ENCODE data around the gene CFAP77. TPM values are rescaled to one million over a fixed set of nuclear protein-coding genes. Genes with fewer than 3 reads are reported as not detected.

CFAP77 gene
- total RNA-seq, 1 experiment from 2014 or later: not detected

GRCh38 chr9:132583584-132584304 is 173.7 kb downstream of the CFAP77 start:
- TF ChIP-seq EZH2 (IDR thresholded peaks at IDR 0.05; ENCODE audit: borderline replicate concordance, low read depth, low read length, poor library complexity, severe bottlenecking): no peak
- TF ChIP-seq, protein P1, sequence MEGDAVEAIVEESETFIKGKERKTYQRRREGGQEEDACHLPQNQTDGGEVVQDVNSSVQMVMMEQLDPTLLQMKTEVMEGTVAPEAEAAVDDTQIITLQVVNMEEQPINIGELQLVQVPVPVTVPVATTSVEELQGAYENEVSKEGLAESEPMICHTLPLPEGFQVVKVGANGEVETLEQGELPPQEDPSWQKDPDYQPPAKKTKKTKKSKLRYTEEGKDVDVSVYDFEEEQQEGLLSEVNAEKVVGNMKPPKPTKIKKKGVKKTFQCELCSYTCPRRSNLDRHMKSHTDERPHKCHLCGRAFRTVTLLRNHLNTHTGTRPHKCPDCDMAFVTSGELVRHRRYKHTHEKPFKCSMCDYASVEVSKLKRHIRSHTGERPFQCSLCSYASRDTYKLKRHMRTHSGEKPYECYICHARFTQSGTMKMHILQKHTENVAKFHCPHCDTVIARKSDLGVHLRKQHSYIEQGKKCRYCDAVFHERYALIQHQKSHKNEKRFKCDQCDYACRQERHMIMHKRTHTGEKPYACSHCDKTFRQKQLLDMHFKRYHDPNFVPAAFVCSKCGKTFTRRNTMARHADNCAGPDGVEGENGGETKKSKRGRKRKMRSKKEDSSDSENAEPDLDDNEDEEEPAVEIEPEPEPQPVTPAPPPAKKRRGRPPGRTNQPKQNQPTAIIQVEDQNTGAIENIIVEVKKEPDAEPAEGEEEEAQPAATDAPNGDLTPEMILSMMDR (conservative IDR thresholded peaks at IDR 0.05; ENCODE audit: low read depth, low read length): no peak
- Histone ChIP-seq H3K9me3 (ENCODE audit: low read depth, low read length, poor library complexity, severe bottlenecking) (no peaks in the 10 kb centered on the region), H3K36me3 (ENCODE audit: insufficient read depth, low read length, poor library complexity, severe bottlenecking) (no peaks in the 10 kb centered on the region), H3K27me3 (replicated peaks; ENCODE audit: insufficient read depth, low read depth, low read length, poor library complexity) (peaks cover 100% of the 10 kb centered on the region), H3K4me3 (ENCODE audit: low read depth, low read length, poor library complexity, severe bottlenecking) (no peak overlapping the region), H3K4me1 (ENCODE audit: insufficient read depth, low read length, poor library complexity, severe bottlenecking) (peaks cover 4% of the 10 kb centered on the region), H3K27ac (ENCODE audit: low read depth, low read length, poor library complexity, severe bottlenecking) (no peak overlapping the region)
- BruUV-seq (replicated peaks): no TSS peak
- no peak for DNase-seq (ENCODE audit: low spot score)
- ChIA-PET POLR2A (ENCODE audit: low non-redundant PET) (no interaction called here), CTCF (no interaction called here)
- intact Hi-C loops (cut with micrococcal nuclease; ENCODE audit: unreplicated experiment): no loop called here

GRCh38 chr9:132584601-132585560 is 174.9 kb downstream of the CFAP77 start:
- Histone ChIP-seq H3K4me1 (ENCODE audit: insufficient read depth, low read length, poor library complexity, severe bottlenecking) (peaks cover 4% of the 10 kb centered on the region), H3K27ac (ENCODE audit: low read depth, low read length, poor library complexity, severe bottlenecking) (no peak overlapping the region), H3K36me3 (ENCODE audit: insufficient read depth, low read length, poor library complexity, severe bottlenecking) (no peaks in the 10 kb centered on the region), H3K27me3 (replicated peaks; ENCODE audit: insufficient read depth, low read depth, low read length, poor library complexity) (peaks cover 100% of the 10 kb centered on the region), H3K4me3 (ENCODE audit: low read depth, low read length, poor library complexity, severe bottlenecking) (no peak overlapping the region), H3K9me3 (ENCODE audit: low read depth, low read length, poor library complexity, severe bottlenecking) (no peaks in the 10 kb centered on the region)
- intact Hi-C loops (cut with micrococcal nuclease; ENCODE audit: unreplicated experiment): no loop called here
- no peak for DNase-seq (ENCODE audit: low spot score)
- TF ChIP-seq, protein P1 (conservative IDR thresholded peaks at IDR 0.05; ENCODE audit: low read depth, low read length): no peak
- no peak for TF ChIP-seq EZH2 (IDR thresholded peaks at IDR 0.05; ENCODE audit: borderline replicate concordance, low read depth, low read length, poor library complexity, severe bottlenecking)
- ChIA-PET CTCF (no interaction called here), POLR2A (ENCODE audit: low non-redundant PET) (no interaction called here)
- BruUV-seq (replicated peaks): no TSS peak

- no peaks in the 10 kb centered on the region for H3K9me3 ChIP-seq (ENCODE audit: low read depth, low read length, poor library complexity, severe bottlenecking)
- TF ChIP-seq, protein P1 (conservative IDR thresholded peaks at IDR 0.05; ENCODE audit: low read depth, low read length): no peak
- peak; percentile 88 for TF ChIP-seq EZH2 (IDR thresholded peaks at IDR 0.05; ENCODE audit: borderline replicate concordance, low read depth, low read length, poor library complexity, severe bottlenecking)
- no peaks in the 10 kb centered on the region for H3K36me3 ChIP-seq (ENCODE audit: insufficient read depth, low read length, poor library complexity, severe bottlenecking)
- H3K4me1 ChIP-seq (ENCODE audit: insufficient read depth, low read length, poor library complexity, severe bottlenecking): peaks cover 4% of the 10 kb centered on the region
- POLR2A ChIA-PET (ENCODE audit: low non-redundant PET): no interaction called here
- intact Hi-C loops (cut with micrococcal nuclease; ENCODE audit: unreplicated experiment): no loop called here
- no peak for DNase-seq (ENCODE audit: low spot score)
- H3K27ac ChIP-seq (ENCODE audit: low read depth, low read length, poor library complexity, severe bottlenecking): no peak overlapping the region
- no TSS peak for BruUV-seq (replicated peaks)
- peaks cover 100% of the 10 kb centered on the region for H3K27me3 ChIP-seq (replicated peaks; ENCODE audit: insufficient read depth, low read depth, low read length, poor library complexity)
- CTCF ChIA-PET: interaction anchor here (0.5 to 0.6 kb wide), 2 partner anchors 214 to 313 kb away, joined by 3 to 10 read pairs; no protein-coding TSS in a partner anchor
- H3K4me3 ChIP-seq (ENCODE audit: low read depth, low read length, poor library complexity, severe bottlenecking): no peak overlapping the region
Observed at GRCh38 chr9:132585954-132586829, 176.2 kb downstream of the CFAP77 start.

Data from A673 (cell line).